ENCODE results near the gene CEP68.

CEP68 gene, protein sequence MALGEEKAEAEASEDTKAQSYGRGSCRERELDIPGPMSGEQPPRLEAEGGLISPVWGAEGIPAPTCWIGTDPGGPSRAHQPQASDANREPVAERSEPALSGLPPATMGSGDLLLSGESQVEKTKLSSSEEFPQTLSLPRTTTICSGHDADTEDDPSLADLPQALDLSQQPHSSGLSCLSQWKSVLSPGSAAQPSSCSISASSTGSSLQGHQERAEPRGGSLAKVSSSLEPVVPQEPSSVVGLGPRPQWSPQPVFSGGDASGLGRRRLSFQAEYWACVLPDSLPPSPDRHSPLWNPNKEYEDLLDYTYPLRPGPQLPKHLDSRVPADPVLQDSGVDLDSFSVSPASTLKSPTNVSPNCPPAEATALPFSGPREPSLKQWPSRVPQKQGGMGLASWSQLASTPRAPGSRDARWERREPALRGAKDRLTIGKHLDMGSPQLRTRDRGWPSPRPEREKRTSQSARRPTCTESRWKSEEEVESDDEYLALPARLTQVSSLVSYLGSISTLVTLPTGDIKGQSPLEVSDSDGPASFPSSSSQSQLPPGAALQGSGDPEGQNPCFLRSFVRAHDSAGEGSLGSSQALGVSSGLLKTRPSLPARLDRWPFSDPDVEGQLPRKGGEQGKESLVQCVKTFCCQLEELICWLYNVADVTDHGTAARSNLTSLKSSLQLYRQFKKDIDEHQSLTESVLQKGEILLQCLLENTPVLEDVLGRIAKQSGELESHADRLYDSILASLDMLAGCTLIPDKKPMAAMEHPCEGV

DNA sequence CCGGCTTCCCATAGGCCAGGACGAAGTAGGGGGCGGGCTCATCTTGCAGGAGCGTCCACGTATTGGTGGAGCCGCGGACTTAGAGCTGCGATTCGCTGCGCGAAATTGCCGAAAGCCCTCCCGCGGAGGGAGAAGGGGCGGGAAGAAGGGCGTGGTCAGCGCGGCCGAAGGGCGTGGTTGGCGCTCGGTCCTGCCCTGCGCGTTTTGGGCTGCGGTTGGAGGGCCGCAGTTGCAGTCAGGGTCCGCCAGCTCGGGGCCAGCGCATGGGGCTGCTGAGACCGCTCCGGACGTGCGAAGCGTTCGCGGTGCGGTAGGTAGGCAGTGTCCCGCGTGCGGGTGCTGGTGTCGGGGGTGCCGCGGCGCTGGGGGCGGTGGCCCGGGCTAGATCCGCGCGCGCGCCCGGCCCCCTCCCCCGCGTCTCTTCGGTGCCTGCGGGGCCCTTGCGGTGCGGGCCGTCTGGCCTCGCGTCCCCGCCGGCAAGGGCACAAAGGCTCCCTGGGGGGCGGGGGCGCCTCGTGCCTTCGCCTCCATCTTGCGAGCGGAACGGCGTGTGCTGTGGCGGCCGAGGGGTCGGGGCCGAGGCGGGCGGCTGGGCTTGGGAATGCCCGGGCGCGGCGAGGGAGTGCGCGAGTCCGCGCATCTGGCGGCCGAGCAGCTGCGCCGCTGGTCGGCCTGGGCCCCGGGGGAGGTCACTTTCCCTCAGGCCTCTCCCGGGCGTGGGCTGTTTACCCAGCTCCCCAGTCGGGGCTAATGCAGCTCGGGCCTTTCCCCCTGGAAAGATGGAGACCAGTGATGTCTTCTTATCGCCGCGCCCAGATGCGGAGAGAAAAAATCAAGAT lies at the start of gene CEP68:
TSS of gene CEP68 (plus strand) at position 202 of the 839 bp plus-strand sequence. CDS start 13,029 bp downstream, outside the sequence.
- TF ChIP-seq, protein P1, sequence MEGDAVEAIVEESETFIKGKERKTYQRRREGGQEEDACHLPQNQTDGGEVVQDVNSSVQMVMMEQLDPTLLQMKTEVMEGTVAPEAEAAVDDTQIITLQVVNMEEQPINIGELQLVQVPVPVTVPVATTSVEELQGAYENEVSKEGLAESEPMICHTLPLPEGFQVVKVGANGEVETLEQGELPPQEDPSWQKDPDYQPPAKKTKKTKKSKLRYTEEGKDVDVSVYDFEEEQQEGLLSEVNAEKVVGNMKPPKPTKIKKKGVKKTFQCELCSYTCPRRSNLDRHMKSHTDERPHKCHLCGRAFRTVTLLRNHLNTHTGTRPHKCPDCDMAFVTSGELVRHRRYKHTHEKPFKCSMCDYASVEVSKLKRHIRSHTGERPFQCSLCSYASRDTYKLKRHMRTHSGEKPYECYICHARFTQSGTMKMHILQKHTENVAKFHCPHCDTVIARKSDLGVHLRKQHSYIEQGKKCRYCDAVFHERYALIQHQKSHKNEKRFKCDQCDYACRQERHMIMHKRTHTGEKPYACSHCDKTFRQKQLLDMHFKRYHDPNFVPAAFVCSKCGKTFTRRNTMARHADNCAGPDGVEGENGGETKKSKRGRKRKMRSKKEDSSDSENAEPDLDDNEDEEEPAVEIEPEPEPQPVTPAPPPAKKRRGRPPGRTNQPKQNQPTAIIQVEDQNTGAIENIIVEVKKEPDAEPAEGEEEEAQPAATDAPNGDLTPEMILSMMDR (IDR thresholded peaks at IDR 0.05): no peak

DNA sequence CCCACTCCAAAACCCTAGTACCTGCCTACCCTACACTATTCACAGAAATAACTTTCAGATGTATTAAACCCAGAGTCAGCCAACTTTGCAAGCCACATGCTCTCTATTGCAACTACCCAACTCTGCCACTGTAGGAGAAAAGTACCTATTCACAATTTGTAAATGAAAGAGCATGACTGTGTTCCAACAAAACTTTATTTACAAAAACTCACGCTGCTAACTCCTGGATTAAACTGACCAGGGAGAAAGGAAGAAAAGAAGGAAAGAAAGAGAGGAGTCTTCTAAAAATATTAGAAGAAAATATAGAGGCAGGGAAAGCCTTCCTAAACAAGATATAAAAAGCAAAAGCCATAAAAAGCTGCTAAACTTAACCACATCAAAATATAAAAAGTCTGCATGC lies 42.4 kb upstream of the CEP68 start:
- TF ChIP-seq, protein P1 (IDR thresholded peaks at IDR 0.05): no peak

DNA sequence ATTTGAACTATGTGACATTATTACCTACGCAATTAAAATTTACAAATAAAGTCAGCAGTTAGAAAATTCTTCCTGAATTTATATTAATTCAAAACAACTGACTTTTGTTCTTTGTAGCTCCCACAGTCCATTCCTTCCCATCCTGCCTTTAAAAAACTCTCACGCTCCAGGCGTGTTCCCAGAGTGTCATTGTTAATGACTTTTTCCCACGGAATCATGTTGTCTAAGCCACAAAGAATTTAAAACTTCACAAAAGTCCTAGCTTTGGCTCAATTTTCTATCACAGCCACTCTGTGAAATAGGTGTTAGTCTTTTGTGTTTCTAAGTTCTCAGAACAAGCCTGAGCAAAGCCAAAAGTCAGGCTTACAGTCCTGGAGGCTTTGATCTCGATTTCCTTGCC lies 40.5 kb upstream of the CEP68 start:
- TF ChIP-seq, protein P1 (IDR thresholded peaks at IDR 0.05): no peak

DNA sequence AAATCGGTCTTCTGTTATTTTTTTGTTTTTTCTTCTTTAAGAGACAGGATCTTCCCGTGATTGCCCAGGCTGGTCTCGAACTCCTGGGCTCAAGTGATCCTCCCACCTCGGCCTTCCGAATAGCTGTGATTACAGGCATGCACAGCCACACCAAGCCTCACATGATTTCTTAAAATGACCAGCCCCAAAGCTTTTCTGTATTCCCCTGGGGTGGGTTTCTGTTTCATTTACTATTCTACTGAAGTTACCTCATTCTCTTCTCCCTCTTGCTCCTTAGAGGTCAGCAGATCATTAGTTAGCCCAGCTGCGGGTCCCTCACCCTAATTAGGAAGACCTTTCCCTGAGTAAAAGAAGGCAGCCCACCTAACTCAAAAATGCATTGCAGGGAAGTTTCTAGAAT lies 39.4 kb upstream of the CEP68 start:
- TF ChIP-seq, protein P1 (IDR thresholded peaks at IDR 0.05): no peak

DNA sequence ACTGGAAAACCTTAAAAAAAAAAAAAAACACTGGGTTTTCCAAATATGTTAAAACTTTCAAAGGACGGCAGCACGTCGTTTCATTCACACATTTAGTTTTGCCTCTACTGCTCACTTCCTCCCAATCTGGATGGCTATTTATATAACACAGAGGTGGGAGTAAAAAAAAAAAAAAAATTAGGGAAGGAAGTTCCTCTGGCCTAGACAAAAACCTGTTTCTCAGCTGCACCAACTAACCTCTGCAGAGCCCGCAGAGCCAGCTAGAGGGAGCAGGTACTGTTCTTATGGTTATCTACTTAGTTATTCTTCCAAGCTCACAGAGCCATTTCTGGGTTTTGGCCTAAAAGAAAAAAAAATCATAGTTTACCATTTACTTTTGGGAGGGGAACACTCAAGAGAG lies 38.9 kb upstream of the CEP68 start:
- TF ChIP-seq, protein P1 (IDR thresholded peaks at IDR 0.05): no peak; the same call in 1 of the 2 replicates

DNA sequence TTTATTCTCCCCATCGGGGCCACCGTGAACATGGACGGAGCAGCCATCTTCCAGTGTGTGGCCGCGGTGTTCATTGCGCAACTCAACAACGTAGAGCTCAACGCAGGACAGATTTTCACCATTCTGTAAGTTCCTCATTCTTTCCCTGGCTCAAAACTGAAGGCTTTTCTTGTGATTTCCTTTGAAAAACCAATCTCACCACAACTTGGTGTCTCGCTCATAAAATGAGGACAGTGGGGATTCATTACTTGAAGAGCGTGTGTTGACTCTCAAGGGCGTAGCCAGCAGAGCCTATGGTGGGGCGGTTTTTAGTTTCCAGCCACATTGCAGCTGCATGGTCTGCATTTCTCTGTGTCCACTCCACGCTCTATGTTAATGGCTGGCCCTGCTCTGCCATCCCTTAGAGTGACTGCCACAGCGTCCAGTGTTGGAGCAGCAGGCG lies 38.1 kb upstream of the CEP68 start:
- TF ChIP-seq, protein P1 (IDR thresholded peaks at IDR 0.05): no peak

DNA sequence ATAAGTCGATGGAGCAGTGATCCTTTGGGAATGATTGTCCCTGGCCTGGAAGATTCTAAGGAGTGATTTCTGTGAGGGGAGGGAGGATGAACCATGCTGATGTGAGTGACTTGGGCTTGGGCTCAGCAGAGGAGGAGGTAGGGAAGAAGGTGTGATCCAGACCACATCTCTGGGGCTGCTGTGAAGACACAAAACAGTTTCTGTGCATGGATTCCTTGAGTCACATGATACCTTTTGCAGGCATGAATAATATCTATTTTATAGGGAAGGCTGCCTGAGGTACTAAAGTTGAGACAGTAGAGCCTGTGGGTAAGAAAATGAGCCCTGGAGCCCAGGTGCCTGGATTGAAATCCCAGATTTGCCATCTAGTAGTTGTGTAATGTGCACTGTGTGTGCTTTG lies 37.2 kb upstream of the CEP68 start:
- TF ChIP-seq, protein P1 (IDR thresholded peaks at IDR 0.05): no peak

Data from LNCAP (cell line).